Measurements from ENCODE around the gene MTF1. TPM values are rescaled to one million over a fixed set of nuclear protein-coding genes. Genes with fewer than 3 reads are reported as not detected.

MTF1 gene
- total and polyA plus RNA-seq, 12 donors, result 1.5 to 17.1 (median 10.5) TPM

- Histone ChIP-seq H3K27me3 (no peaks in the 10 kb centered on the region), H3K9me3 (no peaks in the 10 kb centered on the region), H3K36me3 (peaks cover 0 to 100% (median 59%) of the 10 kb centered on the region in 9 donors), H3K4me1 (no peaks in the 10 kb centered on the region), H3K27ac (no peak overlapping the region), H3K4me3 (no peak overlapping the region)
- intact Hi-C loops (cut with DNase I), result no loop called here
- TF ChIP-seq CTCF (IDR thresholded peaks at IDR 0.05), result no peak
- DNase-seq (no peak), ATAC-seq (no peak)
- WGBS, 2 donors, result 89 to 98% methylated on average over 1 of the region's 1 CpG
Measured at GRCh38 chr1:37872692-37873091, 13.3 kb upstream of the MTF1 start.

GRCh38 chr1:37868466-37868865, 9.1 kb upstream of the MTF1 start:
- H3K9me3 ChIP-seq, result no peaks in the 10 kb centered on the region
- ATAC-seq (no peak), DNase-seq (no peak)
- 89 to 98% methylated on average over 2 of the region's 2 CpGs for WGBS, 2 donors
- TF ChIP-seq CTCF (IDR thresholded peaks at IDR 0.05), result no peak
- H3K27me3 ChIP-seq, result no peaks in the 10 kb centered on the region
- intact Hi-C loops (cut with DNase I), result loop anchor here in 2 of 10 donors (10.0 kb wide), 2 partner anchors 64 to 174 kb away; partner anchors contain the start of genes C1orf122 (in 1 of the 2), CDCA8 (in 1 of the 2) and YRDC (in 1 of the 2)
- H3K36me3 ChIP-seq, result peaks cover 0 to 100% (median 58%) of the 10 kb centered on the region in 9 donors
- no peak overlapping the region for H3K27ac ChIP-seq
- no peaks in the 10 kb centered on the region for H3K4me1 ChIP-seq
- H3K4me3 ChIP-seq, result no peak overlapping the region

- DNase-seq (no peak), ATAC-seq (no peak)
- Histone ChIP-seq H3K4me3 (no peak overlapping the region), H3K27ac (no peak overlapping the region), H3K9me3 (no peaks in the 10 kb centered on the region), H3K36me3 (peaks cover 0 to 100% (median 51%) of the 10 kb centered on the region in 9 donors), H3K27me3 (no peaks in the 10 kb centered on the region), H3K4me1 (no peaks in the 10 kb centered on the region)
- 78 to 82% methylated on average over 6 of the region's 6 CpGs for WGBS, 2 donors
- TF ChIP-seq CTCF (IDR thresholded peaks at IDR 0.05), result no peak
- intact Hi-C loops (cut with DNase I), result loop anchor here in 2 of 10 donors (10.0 kb wide), 2 partner anchors 63 to 173 kb away; partner anchors contain the start of genes C1orf122 (in 1 of the 2), CDCA8 (in 1 of the 2) and YRDC (in 1 of the 2)
Measured at GRCh38 chr1:37867784-37868183, 8.4 kb upstream of the MTF1 start.

- 100% methylated on average over 1 of the region's 1 CpG for WGBS, 2 donors
- Histone ChIP-seq H3K27ac (no peak overlapping the region), H3K9me3 (no peaks in the 10 kb centered on the region), H3K4me1 (no peaks in the 10 kb centered on the region), H3K27me3 (no peaks in the 10 kb centered on the region), H3K36me3 (peaks cover 0 to 100% (median 50%) of the 10 kb centered on the region in 9 donors), H3K4me3 (no peak overlapping the region)
- ATAC-seq (no peak), DNase-seq (no peak)
- intact Hi-C loops (cut with DNase I), result loop anchor here in 2 of 10 donors (10.0 kb wide), 2 partner anchors 62 to 172 kb away; partner anchors contain the start of genes C1orf122 (in 1 of the 2), CDCA8 (in 1 of the 2) and YRDC (in 1 of the 2)
- no peak for TF ChIP-seq CTCF (IDR thresholded peaks at IDR 0.05)
Measured at GRCh38 chr1:37866491-37866890, 7.1 kb upstream of the MTF1 start.

All from heart right ventricle (tissue), 16 donors.